Esophagus squamous epithelium (tissue), 5 donors: ENCODE measurements around the gene KLHDC3. TPM values are rescaled to one million over a fixed set of nuclear protein-coding genes. Genes with fewer than 3 reads are reported as not detected.
"Not testable (repeated sequence)": the region's sequence is repeated elsewhere in the genome, so short reads cannot be mapped to it uniquely, and the experiment has no call there.

ENCODE experiments used
- DNase-seq: peaks from one replicate; lab custom pipeline; 2025; lab: John Stamatoyannopoulos, UW
- H3K27ac ChIP-seq, 4 donors: fragments of 200-600 bp; sonication (generic); one replicate each; pipeline ENCODE4 v1.5.1; 2016 to 2019; ENCODE audit warnings: mild to moderate bottlenecking in 1 of 4
- H3K27me3 ChIP-seq, 4 donors: fragments of 200-600 bp; sonication (generic); 1 replicate in 3 of 4; 2 replicates in 1 of 4; pipeline versions ENCODE4 v1.5.1 to v1.6.0; 2017 to 2021; ENCODE audit warnings: antibody characterized with exemption in 1 of 4
- H3K36me3 ChIP-seq, 3 donors: fragments of 200-600 bp; sonication (generic); one replicate each; pipeline ENCODE4 v1.5.1; 2016 to 2019
- H3K4me1 ChIP-seq, 3 donors: fragments of 200-600 bp; sonication (generic); one replicate each; pipeline ENCODE4 v1.5.1; 2017 to 2019
- H3K4me3 ChIP-seq, 4 donors: fragments of 200-600 bp; sonication (generic); 1 replicate in 3 of 4; 2 replicates in 1 of 4; pipeline ENCODE4 v1.5.1; 2016 to 2019; ENCODE audit warnings: mild to moderate bottlenecking in 2 of 4, moderate library complexity in 1 of 4
- H3K9me3 ChIP-seq, 3 donors: fragments of 200-600 bp; sonication (generic); one replicate each; pipeline ENCODE4 v1.5.1; 2016 to 2019
- POLR2A ChIP-seq, 4 donors: fragments of 450-650 bp; IDR thresholded peaks; one replicate each; pipeline ENCODE4 v1.6.1; 2017; ENCODE audit warnings: antibody characterized with exemption in 4 of 4, mild to moderate bottlenecking in 4 of 4, moderate library complexity in 3 of 4
- WGBS, 2 donors: methylation state at CpG; one replicate each; pipeline ENCODE4 v1.1.5; 2018; 5-methylcytosine and 5-hydroxymethylcytosine counted together
- intact Hi-C: fragments of 100-400 bp; cut with DNase I; formaldehyde crosslinking; loops from one replicate; pipeline ENCODE4 v1.15.0; 2022
- total RNA-seq, 4 donors: library from RNA; depleted of rRNA; stranded (reverse); fragments of >200 nt; gene quantifications; one replicate each; pipeline ENCODE4 v1.1.0, GENCODE V29; 2016
- TF ChIP-seq, protein P1 (sequence below), 6 experiments: fragments of 450-650 bp in 4 of 6; fragments of 200-600 bp in 2 of 6; sonication (generic) in 2 of 6; IDR thresholded peaks; one replicate each; pipeline ENCODE4 v1.5.1; 2016 to 2019; ENCODE audit warnings: antibody characterized with exemption in 6 of 6, mild to moderate bottlenecking in 4 of 6, moderate library complexity in 4 of 6
- donor health status: DM: yes; HTN: yes; CAD: no.

KLHDC3 gene
- total RNA-seq, 4 donors from 2014 or later, result 35.7 to 62.9 (median 48.5) TPM

DNA sequence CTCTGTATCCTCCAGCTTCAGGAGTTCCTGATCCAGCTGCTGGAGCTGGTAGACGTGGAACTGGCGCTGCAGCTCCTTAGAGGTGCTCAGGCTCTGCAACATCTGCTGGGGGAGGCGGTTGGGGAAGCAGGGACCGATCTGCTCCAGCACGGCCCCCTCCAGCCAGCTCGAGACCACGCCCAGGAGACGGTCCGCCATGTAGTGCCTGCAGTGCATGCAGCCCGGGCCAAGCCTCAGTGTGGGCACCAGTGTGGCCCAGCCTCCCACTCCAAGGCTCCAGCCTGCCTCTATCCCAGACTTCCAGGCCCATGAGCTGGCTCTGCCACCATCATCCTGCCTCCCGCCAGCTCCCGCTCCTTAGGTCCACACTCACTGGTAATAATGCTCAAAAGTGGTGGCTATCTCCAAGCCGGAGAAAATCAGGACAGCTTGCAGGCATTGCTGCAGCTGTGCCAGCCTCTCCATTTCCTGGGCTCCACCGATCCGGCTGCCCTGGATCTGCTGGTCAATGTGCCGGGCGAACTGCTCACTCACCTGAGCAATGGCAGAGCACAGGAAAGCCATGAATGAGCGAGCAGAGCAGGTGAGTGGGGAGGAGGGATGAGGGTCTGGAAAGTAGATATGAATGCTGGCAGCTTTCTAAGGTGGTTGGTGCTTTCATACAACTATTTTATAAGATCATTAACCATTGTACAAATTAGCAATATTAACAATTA lies 26.7 kb downstream of the KLHDC3 start:
- peaks cover 12 to 100% (median 22%) of the 10 kb centered on the region in 3 donors for H3K36me3 ChIP-seq
- TF ChIP-seq, protein P1, sequence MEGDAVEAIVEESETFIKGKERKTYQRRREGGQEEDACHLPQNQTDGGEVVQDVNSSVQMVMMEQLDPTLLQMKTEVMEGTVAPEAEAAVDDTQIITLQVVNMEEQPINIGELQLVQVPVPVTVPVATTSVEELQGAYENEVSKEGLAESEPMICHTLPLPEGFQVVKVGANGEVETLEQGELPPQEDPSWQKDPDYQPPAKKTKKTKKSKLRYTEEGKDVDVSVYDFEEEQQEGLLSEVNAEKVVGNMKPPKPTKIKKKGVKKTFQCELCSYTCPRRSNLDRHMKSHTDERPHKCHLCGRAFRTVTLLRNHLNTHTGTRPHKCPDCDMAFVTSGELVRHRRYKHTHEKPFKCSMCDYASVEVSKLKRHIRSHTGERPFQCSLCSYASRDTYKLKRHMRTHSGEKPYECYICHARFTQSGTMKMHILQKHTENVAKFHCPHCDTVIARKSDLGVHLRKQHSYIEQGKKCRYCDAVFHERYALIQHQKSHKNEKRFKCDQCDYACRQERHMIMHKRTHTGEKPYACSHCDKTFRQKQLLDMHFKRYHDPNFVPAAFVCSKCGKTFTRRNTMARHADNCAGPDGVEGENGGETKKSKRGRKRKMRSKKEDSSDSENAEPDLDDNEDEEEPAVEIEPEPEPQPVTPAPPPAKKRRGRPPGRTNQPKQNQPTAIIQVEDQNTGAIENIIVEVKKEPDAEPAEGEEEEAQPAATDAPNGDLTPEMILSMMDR (IDR thresholded peaks at IDR 0.05), result no peak
- no peak for TF ChIP-seq POLR2A (IDR thresholded peaks at IDR 0.05)
- no peaks in the 10 kb centered on the region for H3K9me3 ChIP-seq
- H3K4me3 ChIP-seq, result no peak overlapping the region
- intact Hi-C loops, result no loop called here
- H3K4me1 ChIP-seq, result no peaks in the 10 kb centered on the region
- no peak for DNase-seq
- 91 to 100% methylated on average over 2 to 11 of the region's 18 CpGs for WGBS, 2 donors
- H3K27ac ChIP-seq, result no peak overlapping the region
- H3K27me3 ChIP-seq, result no peaks in the 10 kb centered on the region

GRCh38 chr6:43041475-43041874 lies 27.4 kb downstream of the KLHDC3 start:
- not testable (repeated sequence) for DNase-seq

GRCh38 chr6:43043310-43043709 lies 29.3 kb downstream of the KLHDC3 start:
- H3K27ac ChIP-seq, result no peak overlapping the region
- 89 to 92% methylated on average over 2 to 9 of the region's 9 CpGs for WGBS, 2 donors
- H3K27me3 ChIP-seq, result no peaks in the 10 kb centered on the region
- H3K9me3 ChIP-seq, result no peaks in the 10 kb centered on the region
- TF ChIP-seq POLR2A (IDR thresholded peaks at IDR 0.05), result no peak
- TF ChIP-seq, protein P1 (IDR thresholded peaks at IDR 0.05), result no peak
- intact Hi-C loops, result no loop called here
- DNase-seq, result no peak
- H3K36me3 ChIP-seq, result peaks cover 12 to 100% (median 16%) of the 10 kb centered on the region in 3 donors
- H3K4me1 ChIP-seq, result no peaks in the 10 kb centered on the region
- no peak overlapping the region for H3K4me3 ChIP-seq

More at GRCh38 chr6:43041475-43041874, 27.4 kb downstream of the KLHDC3 start:
- H3K4me1 ChIP-seq, intact Hi-C loops, H3K27ac ChIP-seq, H3K27me3 ChIP-seq, H3K4me3 ChIP-seq, H3K9me3 ChIP-seq: not testable (repeated sequence)
- 88 to 92% methylated on average over 8 of the region's 8 CpGs for WGBS, 2 donors
- peaks cover 12 to 100% (median 25%) of the 10 kb centered on the region in 3 donors for H3K36me3 ChIP-seq

DNA sequence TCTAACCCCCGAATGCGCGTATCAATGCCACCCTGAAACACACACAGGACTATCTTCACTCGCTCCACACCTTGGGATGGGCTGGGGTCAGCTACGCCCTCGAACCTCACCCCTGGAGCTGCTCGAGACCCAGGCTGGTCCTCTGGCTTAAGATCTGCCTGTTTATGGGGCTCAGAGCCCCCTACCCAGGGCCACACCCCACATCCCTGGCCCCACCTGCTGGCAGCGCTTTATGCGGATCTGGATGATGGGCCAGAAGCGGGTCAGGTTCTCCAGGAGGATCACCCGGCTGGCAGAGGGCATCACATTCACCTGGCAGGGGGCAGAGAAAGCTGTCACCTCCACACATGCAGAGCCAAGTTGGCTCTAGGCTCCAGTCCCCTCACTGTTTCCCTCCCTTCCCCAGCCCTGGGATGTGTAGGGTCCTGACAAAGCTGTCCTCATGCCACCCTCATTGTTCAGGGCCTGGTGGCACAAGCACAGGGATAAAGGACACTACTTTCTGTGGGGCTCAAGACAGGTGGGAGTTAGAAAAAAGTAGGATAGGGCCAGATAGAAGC lies 31.4 kb downstream of the KLHDC3 start:
- 90 to 92% methylated on average over 6 of the region's 11 CpGs for WGBS, 2 donors

DNA sequence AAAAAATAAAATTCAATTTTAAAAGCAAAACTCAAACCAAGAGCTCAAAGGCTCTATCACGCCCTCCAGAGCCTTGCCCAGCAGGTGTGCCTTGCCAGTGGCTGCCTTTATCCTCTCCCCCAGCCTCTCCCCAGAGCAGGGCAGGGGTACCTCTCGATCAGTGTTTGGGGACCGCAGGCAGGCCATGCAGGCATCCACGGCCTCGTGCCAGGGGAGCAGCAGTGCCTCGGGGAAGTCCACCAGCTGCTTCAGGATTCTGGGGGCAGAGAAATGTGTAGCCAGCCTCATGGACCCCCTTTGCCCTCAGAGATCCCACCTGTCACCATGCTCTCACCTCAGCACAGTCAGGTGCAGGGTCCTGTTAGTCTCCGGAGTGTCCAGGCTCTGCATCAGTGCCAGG lies 33.9 kb downstream of the KLHDC3 start:
- Histone ChIP-seq H3K27me3 (no peaks in the 10 kb centered on the region), H3K4me1 (peaks cover 0 to 19% (median 6%) of the 10 kb centered on the region in 3 donors), H3K27ac (no peak overlapping the region), H3K9me3 (no peaks in the 10 kb centered on the region), H3K36me3 (peaks cover 0 to 78% (median 13%) of the 10 kb centered on the region in 3 donors), H3K4me3 (no peak overlapping the region)
- TF ChIP-seq POLR2A (IDR thresholded peaks at IDR 0.05), result no peak
- TF ChIP-seq, protein P1 (IDR thresholded peaks at IDR 0.05), result no peak
- WGBS, 2 donors, result 91 to 94% methylated on average over 3 to 6 of the region's 7 CpGs
- intact Hi-C loops, result no loop called here
- DNase-seq, result no peak

More for the DNA sequence above, 31.4 kb downstream of the KLHDC3 start:
- intact Hi-C loops, result no loop called here
- peaks cover 4 to 98% (median 18%) of the 10 kb centered on the region in 3 donors for H3K36me3 ChIP-seq
- H3K27ac ChIP-seq, result no peak overlapping the region
- H3K27me3 ChIP-seq, result no peaks in the 10 kb centered on the region
- DNase-seq, result no peak
- no peak overlapping the region for H3K4me3 ChIP-seq
- H3K9me3 ChIP-seq, result no peaks in the 10 kb centered on the region
- TF ChIP-seq POLR2A (IDR thresholded peaks at IDR 0.05), result no peak
- TF ChIP-seq, protein P1 (IDR thresholded peaks at IDR 0.05), result no peak
- H3K4me1 ChIP-seq, result no peaks in the 10 kb centered on the region
